RWPE2 (cell line): ENCODE measurements around the gene VANGL2.

Experiments
- ATAC-seq: fragments of 200-7000 bp; cut with Tn5 transposase; 3 replicates; pipeline ENCODE4 v1.9.1; 2021; ENCODE audit warnings: low read depth
- DNase-seq: peaks from one replicate; pipeline ENCODE4 v3.0.0-alpha.2; 2020; ENCODE audit warnings: low spot score
- H3K27ac ChIP-seq: fragments of 450-650 bp; 2 replicates; pipeline ENCODE4 v1.5.1; 2017; ENCODE audit warnings: mild to moderate bottlenecking; ENCODE audit not compliant: poor library complexity, severe bottlenecking
- H3K27me3 ChIP-seq: fragments of 250-450 bp; sonication (Bioruptor Pico); 2 replicates; pipeline ENCODE4 v1.5.1; 2021; ENCODE audit warnings: mild to moderate bottlenecking, moderate library complexity; ENCODE audit not compliant: insufficient read depth, poor library complexity, severe bottlenecking
- H3K36me3 ChIP-seq: fragments of 250-450 bp; sonication (Bioruptor Pico); 2 replicates; pipeline ENCODE4 v1.5.1; 2020; ENCODE audit warnings: low read depth, mild to moderate bottlenecking, moderate library complexity
- H3K4me1 ChIP-seq: fragments of 250-450 bp; sonication (Bioruptor Pico); 2 replicates; pipeline ENCODE4 v1.5.1; 2021; ENCODE audit warnings: mild to moderate bottlenecking, moderate library complexity; ENCODE audit not compliant: insufficient read depth, poor library complexity, severe bottlenecking
- H3K4me3 ChIP-seq: fragments of 250-450 bp; sonication (Bioruptor Pico); 2 replicates; pipeline ENCODE4 v1.5.1; 2021; ENCODE audit warnings: mild to moderate bottlenecking, moderate library complexity; ENCODE audit not compliant: severe bottlenecking
- H3K9me3 ChIP-seq: fragments of 250-450 bp; sonication (Bioruptor Pico); 2 replicates; pipeline ENCODE4 v1.5.1; 2021; ENCODE audit warnings: mild to moderate bottlenecking, moderate library complexity; ENCODE audit not compliant: severe bottlenecking
- CTCF ChIP-seq: fragments of 450-650 bp; IDR thresholded peaks from one replicate; pipeline ENCODE4 v1.5.1; 2017; ENCODE audit warnings: mild to moderate bottlenecking, moderate library complexity; ENCODE audit not compliant: poor library complexity, severe bottlenecking

The VANGL2 gene

DNA sequence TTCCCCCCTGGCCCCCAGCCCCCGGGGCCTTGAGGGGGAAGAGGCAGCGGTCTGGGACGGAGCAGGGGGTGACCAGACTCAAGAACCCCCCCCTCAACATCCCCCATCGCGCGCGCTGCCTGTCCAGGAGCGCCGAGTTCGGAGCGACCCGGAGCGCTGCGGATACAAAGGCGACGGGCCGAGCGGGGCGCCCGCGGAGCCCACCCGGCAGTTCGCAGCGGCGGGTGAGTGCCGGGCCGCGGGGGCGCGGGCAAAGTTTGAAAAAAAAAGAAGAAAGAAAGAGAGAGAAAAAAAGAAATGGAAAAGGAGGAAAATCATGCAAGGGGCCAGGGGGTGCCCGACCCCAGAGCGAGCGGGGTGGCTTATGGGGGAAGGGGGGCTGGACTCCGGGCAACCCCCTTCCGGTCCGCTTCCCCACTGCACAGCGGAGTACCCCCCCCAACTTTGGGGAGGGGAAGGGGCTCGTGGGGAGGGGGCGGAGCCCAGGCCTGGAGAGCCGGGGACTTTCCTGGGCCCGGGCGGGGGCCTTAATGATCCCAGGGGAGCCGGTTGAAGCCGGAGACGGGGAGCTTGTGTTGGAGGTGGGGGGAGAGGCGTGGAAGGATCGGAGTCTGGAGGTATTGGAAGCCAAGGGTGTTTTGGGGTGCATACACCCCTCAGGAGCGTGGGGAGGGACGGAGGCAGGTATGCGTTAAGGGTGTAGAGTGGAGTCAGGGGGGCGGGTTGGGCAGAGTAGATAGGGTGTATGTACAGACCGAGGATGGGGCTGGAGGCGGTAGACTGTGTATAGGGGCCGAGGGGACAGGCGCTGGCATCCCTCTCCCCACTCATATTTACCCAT lies 502 bp downstream of the VANGL2 start:
- Histone ChIP-seq H3K9me3 (no peaks in the 10 kb centered on the region), H3K27ac (peak overlapping the region; percentile 34), H3K4me3 (peak overlapping the region; percentile 54), H3K4me1 (peaks cover 8% of the 10 kb centered on the region), H3K27me3 (no peaks in the 10 kb centered on the region), H3K36me3 (no peaks in the 10 kb centered on the region)
- TF ChIP-seq CTCF, result no peak
- peak; percentile 35; the same call in 1 of the 3 replicates for ATAC-seq
- DNase-seq, result no peak

- Histone ChIP-seq H3K9me3 (no peaks in the 10 kb centered on the region), H3K27ac (no peak overlapping the region), H3K36me3 (no peaks in the 10 kb centered on the region), H3K4me3 (peak overlapping the region; percentile 54), H3K27me3 (no peaks in the 10 kb centered on the region), H3K4me1 (peaks cover 14% of the 10 kb centered on the region)
- TF ChIP-seq CTCF, result no peak
- DNase-seq, result no peak
- peak; percentile 11; the same call in 1 of the 3 replicates for ATAC-seq
Observed at GRCh38 chr1:160401487-160401805, 1.1 kb downstream of the VANGL2 start.

- no peaks in the 10 kb centered on the region for H3K36me3 ChIP-seq
- no peaks in the 10 kb centered on the region for H3K9me3 ChIP-seq
- DNase-seq (no peak), ATAC-seq (no peak)
- H3K27ac ChIP-seq, result no peak overlapping the region
- peaks cover 21% of the 10 kb centered on the region for H3K4me1 ChIP-seq
- no peak overlapping the region for H3K4me3 ChIP-seq
- no peaks in the 10 kb centered on the region for H3K27me3 ChIP-seq
- TF ChIP-seq CTCF, result no peak
Observed at GRCh38 chr1:160402001-160402795, 1.8 kb downstream of the VANGL2 start.

DNA sequence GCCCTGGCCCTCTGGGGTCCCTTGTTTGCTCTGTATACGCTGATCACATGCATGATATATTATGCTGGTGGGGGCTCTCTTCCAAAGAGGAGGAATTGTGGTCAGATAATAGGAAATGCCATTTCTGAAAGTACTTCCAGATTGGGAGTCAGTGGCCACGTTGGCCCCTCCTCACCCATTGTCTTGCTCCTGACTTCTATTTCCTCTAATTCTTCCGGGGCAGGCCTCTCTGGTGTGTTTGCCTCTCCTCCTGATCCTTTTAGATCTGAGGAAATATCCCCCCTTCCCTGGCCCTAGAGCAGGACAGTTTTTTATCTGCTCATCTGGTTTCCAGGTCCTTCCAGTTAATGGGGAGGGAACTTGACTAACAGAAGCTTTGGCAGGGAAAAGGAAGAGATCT lies 2.9 kb downstream of the VANGL2 start:
- H3K9me3 ChIP-seq, result no peaks in the 10 kb centered on the region
- H3K27ac ChIP-seq, result no peak overlapping the region
- no peaks in the 10 kb centered on the region for H3K27me3 ChIP-seq
- TF ChIP-seq CTCF, result no peak
- H3K36me3 ChIP-seq, result no peaks in the 10 kb centered on the region
- H3K4me1 ChIP-seq, result peaks cover 32% of the 10 kb centered on the region
- DNase-seq (no peak), ATAC-seq (no peak)
- no peak overlapping the region for H3K4me3 ChIP-seq
